Measurements from ENCODE around the gene DHFR2.
"Not testable (repeated sequence)": the region's sequence is repeated elsewhere in the genome, so short reads cannot be mapped to it uniquely, and the experiment has no call there.

The DHFR2 gene

DNA sequence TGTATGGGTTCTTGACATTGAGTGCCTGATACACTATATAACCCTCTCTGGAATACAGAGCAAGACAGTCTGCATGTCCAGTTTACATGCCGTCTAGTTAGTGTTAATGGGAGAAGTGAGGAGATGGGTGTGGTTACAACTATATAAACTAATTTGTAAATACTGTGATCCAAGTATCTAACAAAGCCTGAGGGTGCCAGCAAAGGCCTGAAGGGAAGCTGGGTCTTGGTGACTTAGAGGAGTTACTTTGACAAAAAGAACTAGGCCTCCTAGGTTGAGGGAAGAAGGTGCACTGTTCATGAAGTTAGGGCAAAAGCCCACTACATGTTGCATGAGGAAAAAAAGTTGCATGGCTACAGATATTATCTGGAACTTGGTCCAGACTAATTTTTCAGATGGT lies 2.4 kb upstream of the DHFR2 start:
- no peak for DNase-seq

DNA sequence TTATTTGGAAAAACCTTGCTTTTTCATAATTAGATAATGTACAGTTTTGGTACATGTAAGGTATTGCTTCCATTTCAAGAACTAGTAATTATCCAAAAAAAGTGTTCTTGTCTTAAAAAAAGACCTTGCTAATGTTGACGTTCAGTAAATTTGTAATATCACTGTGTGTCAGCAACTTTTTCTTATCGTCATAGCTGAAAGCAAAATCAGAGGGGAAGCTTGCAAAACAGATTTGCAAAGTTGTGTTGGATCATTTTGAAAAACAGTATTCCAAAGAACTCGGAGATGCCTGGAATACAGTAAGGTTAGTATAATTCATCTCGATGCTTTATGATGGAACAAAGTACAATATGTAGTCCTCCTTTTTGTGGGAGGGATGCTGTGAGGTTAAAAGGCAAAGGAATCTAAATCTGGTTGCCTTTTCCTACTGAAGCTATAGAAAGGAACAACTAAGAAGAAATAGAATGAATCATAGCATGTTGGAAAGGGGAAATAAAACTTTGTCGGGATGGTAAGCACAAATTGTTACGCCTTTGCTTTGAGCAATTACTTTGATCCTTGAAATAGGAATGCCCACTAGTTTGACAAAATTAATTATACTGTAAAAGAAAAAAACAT lies 1.6 kb upstream of the DHFR2 start:
- no peak for DNase-seq

DNA sequence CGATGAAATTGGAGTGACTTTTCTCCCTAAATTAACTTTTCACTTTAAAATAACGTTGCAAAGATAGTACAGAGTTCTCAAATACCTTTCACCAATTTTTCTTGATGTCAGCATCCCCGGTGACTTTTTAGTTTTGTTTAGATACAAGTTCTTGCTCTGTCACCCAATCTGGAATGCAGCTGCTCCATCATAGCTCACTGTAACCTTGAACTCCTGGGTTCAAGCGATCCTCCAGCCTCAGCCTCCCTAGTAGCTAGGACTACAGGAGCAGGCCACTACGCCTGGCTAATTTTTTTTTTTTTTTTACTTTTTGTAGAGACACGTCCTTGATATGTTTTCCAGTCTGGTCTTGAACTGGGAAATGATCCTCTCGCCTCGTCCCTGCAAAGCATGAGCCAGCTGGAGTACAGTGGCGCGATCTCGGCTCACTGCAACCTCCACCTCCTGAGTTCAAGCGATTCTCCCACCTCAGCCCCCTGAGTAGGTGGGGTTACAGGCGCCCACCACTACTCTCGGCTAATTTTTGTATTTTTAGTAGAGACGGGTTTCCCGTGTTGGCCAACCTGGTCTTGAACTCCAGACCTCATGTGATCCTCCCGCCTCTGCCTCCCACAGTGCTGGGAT lies 892 bp upstream of the DHFR2 start:
- no peak for DNase-seq

DNA sequence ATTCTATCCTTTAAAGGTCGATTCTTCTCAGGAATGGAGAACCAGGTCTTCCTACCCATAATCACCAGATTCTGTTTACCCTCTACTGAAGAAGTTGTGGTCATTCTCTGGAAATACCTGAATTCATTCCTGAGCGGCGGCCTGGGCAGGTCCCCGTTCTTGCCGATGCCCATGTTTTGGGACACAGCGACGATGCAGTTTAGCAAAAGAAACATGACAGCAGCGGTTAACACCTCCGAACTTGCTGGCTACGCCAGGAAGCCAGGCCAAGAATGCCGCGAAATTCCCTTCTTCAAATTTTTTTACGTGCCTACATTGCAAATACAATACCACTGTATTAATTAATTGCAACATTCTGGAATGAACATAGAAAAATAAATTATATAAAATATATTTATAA lies 1.4 kb downstream of the DHFR2 start:
- DNase-seq, result no peak

DNA sequence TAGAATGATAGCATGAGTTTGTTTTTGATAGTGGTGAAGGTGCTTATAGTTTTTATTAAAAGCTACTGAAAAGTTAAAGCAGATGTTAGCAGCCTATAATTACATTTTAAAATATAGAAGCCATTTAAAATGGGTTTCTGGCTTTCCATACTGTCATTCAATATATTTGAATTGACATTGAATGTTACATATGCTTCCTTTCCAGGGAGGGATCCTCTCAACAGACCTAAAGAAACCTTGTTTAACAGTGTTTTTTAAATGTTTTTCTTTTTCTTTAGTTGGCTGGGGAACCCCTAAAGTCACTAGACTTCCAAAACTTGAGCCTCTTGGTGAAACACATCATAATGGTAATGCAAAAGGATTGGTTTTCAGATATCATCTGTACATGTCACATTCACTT lies 12.2 kb downstream of the DHFR2 start:
- no peak for DNase-seq

DNA sequence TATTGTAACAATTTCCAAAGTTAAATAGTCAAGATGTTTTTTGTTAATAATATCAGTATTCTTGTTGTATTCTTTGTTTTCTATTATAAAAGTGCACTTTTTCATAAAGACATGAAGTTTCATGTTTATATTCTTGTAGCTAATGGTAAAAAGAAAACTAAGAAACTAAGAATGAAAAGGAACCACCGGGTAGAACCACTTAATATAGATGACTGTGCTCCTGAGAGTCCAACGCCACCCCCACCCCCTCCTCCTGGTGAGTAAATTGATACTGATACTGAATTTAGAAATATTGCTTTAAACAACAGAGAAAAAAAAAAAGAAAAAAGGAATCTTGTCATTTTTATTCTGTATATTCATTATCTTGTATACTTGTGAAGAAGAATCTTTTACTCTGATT lies 13.4 kb downstream of the DHFR2 start:
- no peak for DNase-seq

DNA sequence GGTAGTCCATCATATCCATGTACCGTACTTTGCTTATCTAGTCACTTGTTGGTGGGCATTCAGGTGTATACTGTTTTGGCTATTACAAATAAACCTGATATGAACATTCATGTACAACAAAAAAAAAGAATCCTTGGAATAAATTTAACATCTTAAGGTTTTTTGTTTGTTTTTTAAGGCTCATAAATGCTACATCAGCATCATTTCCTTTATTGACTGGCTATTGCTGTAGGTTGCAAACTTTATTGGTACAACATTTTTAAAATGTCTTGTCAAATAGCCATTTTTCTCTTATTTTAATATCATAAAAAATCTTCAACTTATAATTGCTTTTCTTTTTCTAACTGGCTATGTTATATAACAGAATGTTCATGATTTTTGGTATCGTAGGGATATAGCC lies 16.2 kb downstream of the DHFR2 start:
- no peak for DNase-seq

DNA sequence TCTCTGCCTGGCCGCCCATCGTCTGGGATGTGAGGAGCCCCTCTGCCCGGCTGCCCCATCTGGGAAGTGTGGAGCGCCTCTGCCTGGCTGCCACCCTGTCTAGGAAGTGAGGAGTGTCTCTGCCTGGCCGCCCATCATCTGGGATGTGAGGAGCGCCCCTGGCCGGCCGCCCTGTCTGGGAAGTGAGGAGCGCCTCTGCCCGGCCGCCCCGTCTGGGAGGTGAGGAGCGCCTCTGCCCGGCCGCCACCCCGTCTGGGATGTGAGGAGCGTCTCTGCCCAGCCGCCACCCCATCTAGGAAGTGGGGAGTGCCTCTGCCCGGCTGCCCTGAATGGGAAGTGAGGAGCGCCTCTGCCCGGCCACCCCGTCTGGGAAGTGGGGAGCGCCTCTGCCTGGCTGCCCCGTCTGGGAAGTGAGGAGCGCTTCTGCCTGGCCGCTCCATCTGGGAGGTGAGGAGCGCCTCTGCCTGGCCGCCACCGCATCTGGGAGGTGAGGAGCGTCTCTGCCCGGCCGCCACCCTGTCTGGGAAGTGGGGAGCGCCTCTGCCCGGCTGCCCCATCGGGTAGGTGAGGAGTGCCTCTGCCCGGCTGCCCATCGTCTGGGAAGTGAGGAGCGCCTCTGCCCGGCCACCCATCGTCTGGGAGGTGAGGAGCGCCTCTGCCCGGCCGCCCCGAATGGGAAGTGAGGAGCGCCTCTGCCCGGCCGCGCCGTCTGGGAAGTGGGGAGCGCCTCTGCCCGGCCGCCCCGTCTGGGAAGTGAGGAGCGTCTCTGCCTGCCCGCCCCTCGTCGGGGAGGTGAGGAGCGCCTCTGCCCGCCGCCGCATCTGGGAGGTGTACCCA lies 18.4 kb downstream of the DHFR2 start:
- not testable (repeated sequence) for DNase-seq

DNA sequence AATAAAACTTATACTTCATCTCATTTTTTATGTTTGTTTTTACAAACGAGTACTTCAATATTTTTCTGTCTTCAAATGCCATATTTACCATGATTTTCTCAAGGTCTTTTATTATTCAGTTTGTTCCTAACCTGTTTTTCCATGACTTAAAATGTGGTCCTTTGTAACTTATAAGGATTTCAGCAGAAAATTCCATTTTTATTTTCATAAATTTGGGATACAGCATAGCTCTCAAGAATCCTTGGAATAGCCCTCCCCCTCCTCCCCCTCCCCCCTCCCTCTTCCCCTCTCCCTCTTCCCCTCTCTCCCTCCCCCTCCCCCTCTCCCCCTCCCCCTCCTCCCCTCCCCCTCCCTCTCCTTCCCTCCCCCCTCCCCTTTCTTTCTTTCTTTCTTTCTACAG lies 19.4 kb downstream of the DHFR2 start:
- no peak for DNase-seq

DNA sequence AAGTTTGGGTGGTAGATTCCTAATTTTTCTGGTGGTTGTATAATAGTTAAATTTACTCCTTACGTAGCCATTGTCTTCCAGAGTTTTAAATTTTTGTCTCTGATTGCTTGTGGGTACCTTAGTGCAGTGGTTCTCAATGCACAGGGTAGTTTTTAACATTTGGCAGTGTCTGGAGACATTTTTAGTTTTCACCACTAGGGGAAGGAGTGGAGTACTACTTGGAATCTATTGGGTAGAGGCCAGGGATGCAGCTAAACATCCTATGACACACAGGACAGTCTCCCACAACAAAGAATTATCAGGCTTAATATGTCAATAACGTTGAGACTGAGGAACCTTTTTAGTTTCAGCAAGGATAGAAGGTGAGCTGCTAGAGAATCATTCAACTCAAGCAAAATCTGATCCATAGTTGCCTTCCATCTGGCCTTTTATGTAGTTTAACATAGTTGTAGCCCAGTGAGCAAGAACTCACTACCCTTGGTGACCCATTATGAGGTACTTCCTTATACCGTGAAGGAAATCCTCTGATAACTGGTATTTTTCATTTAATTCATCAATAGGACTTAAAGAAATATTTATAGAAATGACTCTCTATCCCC lies 25.7 kb downstream of the DHFR2 start:
- DNase-seq, result no peak

DNA sequence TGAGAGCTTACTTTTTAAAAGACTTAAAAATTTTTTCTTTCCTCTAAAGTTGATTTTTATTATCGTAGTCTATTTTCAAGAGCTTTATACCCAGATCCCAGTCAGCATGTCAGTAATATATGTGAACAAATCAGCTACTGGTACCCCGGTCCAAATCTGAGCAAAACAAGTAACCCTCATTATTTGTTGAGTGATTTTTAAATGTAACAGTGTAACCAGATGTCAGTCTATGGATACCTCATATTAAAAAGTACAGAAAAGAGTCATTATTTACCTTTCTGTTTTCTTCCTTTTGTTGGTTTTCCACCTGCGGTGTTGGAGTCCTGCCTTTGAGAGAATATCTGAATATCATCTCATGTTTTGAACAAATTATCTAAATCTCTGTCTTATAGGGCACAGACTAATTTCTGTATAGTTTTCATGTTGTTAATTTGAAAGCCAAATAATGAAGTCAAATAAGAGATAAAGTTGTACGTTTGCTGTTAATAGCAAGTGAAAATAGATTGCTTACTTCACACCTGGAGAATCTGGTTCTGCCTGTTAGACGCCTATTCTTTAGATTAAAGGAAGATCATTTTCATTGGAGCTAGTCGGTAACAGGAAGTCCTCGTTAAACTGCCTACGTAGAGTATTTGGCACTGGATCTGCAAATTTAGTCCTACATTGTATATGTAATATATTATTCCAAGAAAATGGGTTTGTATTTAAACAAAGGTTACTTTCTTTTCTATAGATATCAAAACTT lies 34.5 kb downstream of the DHFR2 start, which contains the start of gene STX19:
Gene STX19 (minus strand): TSS at position 505 of the 745 bp plus-strand sequence. CDS start 13,328 bp downstream, outside the sequence.
- DNase-seq, result no peak

DNA sequence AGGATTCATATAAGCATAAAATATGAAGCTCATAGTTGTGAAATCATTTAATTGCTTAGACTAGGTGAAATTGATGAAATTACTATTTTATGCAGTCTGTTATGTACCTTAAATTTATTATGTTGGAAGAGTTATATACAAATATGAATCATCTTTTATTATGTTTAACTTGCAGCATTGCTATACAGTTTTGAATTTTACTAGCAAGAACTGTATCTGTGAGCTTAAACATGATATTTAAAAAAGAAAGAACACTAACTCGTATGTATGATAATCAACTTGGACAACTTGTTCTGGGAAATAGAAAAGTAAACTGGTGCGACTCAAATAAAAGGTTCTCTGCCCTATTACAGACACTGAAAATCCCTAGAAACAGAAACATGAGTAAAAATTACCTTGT lies 36.1 kb downstream of the DHFR2 start:
- no peak for DNase-seq

DNA sequence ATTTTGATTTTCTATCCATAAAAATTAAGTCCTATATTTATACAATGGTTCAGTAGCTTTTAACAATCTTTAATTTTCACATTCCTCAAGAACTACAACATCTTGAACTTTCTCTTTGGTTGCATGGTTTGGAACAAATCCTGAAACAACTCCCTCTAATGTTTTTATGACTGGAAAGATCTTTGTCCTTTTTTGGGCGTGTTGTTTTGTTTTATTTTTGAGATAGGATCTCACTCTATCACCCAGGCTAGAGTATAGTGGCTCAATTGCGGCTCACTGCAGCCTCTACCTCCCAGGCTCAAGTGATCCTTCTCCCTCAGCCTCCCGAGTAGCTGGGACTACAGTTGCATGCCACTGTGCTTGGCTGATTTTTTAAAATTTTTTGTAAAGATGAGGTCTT lies 38.3 kb downstream of the DHFR2 start:
- DNase-seq, result no peak

DNA sequence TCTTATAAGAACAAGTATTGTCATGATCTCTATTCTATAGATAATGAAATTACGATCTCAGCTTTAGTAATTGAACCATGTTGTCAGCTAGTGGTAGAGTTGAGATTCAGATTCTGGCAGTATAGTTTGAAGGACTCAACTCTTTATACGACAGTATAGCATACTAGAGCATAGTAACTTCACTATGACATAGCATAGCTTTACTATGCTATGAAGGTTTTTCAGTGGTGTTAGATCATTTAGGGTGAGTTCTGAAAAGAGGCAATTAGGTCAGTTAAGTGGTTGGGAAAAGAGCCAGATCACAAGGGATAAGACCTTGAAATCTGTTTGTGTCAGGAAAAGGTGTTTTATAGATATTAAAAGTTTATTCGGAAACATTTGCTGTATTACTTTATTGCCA lies 42.4 kb downstream of the DHFR2 start:
- no peak for DNase-seq

DNA sequence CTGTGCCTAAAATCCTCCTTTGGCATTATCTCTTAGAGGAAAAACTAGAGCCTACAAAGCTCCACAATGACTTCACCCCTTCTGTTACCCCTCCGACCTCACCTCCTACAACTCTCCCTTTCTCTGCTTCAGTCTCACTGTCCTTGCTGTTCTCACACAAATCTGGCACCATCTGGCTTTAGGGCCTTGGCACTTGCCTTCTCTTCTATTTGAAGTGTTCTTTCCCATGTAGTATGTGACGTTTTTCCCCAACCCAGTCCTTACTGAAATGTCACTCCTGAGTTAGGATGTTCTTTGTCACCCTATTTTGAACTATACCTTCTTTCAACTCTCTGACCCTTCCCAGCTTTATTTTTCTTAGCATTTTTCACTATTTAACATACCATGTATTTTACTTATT lies 43.1 kb downstream of the DHFR2 start:
- no peak for DNase-seq

DNA sequence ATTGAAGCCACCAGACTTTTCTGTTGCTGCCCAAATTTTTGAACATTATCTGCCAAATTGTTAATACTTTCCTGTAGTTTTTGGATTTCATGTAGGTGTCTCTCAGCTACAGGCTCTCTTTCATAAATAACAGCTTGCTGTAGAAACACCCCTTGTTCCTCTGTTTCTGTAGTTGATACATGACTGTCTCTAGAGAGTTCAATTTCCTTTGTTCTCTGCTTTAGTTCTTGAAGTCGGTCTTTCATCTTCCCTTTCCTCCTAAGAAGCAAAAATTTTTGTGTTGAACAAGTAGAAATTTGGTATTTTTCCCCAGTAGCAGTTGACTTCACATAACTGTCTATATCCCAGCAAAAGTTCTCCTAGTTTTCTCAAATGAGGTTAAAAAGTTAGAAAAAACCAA lies 47.7 kb downstream of the DHFR2 start:
- DNase-seq, result no peak

DNA sequence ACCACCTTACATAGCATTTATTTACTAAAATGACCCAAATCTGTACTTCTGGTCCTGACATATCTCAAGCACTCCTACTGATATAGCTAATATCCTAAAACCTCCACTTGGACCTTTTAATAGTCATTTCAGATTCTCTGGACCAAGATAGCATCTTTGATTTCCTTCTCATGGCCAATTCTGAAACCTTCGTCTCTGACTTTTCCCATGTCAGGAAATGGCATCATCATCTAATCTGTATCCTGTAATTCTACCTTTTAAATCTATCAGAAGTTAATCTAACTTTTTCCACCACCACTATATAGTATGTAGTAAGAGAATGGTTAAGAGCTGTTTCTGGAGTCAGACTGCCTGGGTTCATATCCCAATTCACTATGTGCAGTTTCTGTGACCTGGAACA lies 50.5 kb downstream of the DHFR2 start:
- DNase-seq, result no peak

DNA sequence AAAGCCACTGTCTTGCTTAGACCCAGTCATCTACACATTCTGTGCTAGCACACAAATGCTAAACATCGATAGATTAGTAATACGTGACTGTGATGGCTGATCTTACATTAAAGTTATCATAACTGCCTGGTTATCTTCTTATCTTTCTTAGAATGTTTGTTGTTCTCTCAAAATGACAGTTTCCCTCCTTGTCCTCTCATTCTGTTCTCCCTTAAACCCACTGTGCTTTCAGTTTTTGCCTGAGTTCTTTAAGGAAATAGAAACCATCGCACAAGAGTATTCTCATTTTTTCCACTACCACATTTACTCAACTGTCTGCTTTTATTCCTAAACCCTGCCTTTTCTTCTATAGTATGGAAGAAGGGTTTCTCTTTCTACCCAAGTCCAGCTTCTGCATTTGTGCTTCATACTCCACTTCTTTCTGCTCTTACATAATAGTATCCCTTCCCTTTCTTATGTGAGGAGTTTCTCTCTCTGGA lies 51.4 kb downstream of the DHFR2 start:
- DNase-seq, result no peak

DNA sequence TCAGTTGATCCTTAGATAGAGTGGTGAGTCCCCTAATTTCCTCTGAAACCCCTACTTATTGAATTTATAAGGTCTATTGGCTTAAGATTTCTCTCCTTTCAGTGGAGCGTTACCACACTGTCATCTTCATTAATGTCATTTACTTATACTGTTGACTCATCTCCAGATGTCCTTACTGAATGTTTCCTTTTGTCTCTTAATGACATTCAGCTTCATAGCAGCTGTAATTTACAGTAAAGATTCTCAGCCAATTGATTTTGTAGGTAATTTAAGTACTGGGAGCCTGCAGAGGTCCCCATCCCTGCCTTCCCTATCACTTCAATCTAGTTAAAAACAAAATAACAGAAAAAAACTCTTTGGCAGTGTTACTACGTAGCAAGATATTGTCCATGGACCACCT lies 53.1 kb downstream of the DHFR2 start:
- no peak for DNase-seq

DNA sequence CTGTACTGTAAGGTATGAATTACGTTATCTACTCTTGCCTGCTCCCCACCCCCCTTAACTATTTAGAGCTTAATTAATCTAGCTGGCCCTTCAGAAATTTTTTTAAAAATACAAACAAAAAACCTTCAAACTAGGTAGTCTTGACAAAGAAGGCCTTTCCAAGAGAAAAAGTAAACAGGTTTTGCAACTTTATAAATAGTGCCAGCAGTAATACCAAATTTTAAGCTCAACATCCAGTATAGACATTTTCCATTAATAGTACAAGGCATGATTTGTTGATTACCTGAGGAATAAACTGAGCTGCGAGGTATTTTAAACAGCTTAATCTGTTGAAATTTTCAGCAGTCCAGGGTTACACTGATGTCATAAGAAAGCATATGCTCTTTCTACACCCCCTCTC lies 54.5 kb downstream of the DHFR2 start:
- no peak for DNase-seq
